CD4-positive, alpha-beta T cell treated with Interleukin-4 for 4 hours (primary cell): ENCODE results near the gene MYD88.
A peak's percentile ranks its signal among the peaks of the same experiment; 100 is the strongest.
"Not testable (repeated sequence)": the region's sequence is repeated elsewhere in the genome, so short reads cannot be mapped to it uniquely, and the experiment has no call there.

Experiments
- DNase-seq: peaks from one replicate; pipeline ENCODE4 v3.0.0-alpha.2; 2020

MYD88 gene

GRCh38 chr3:38127611-38128302 lies 10.7 kb upstream of the MYD88 start:
- no peak for DNase-seq

- no peak for DNase-seq
These were observed 10.2 kb upstream of the MYD88 start for GRCh38 chr3:38128303-38128655.

- no peak for DNase-seq
These were observed 9.4 kb upstream of the MYD88 start for GRCh38 chr3:38129058-38129457.

GRCh38 chr3:38130631-38131065 lies 7.8 kb upstream of the MYD88 start:
- no peak for DNase-seq

- peak; percentile 32 for DNase-seq
These were observed 6.7 kb upstream of the MYD88 start for GRCh38 chr3:38131621-38132369.

- no peak for DNase-seq
These were observed 5.3 kb upstream of the MYD88 start for GRCh38 chr3:38133209-38133556.

- no peak for DNase-seq
These were observed 4.7 kb upstream of the MYD88 start for GRCh38 chr3:38133557-38134405.

GRCh38 chr3:38134517-38135143 lies 3.8 kb upstream of the MYD88 start:
- DNase-seq: not testable (repeated sequence)

GRCh38 chr3:38135621-38136277 lies 2.7 kb upstream of the MYD88 start:
- peak; percentile 45 for DNase-seq

GRCh38 chr3:38136393-38136776 lies 2.1 kb upstream of the MYD88 start:
- no peak for DNase-seq

GRCh38 chr3:38136777-38137614 lies 1.5 kb upstream of the MYD88 start, which contains the start of gene ACAA1:
Gene ACAA1 (minus strand): TSS chr3:38137127. CDS start chr3:38137035, 92 bp downstream.
- DNase-seq: peak; percentile 97

GRCh38 chr3:38137615-38138348 lies 679 bp upstream of the MYD88 start:
- no peak for DNase-seq

- DNase-seq: no peak
These were observed 730 bp downstream of the MYD88 start for GRCh38 chr3:38139191-38139590.

GRCh38 chr3:38139652-38140051 lies 1.2 kb downstream of the MYD88 start:
- DNase-seq: no peak

- DNase-seq: no peak
These were observed 2.1 kb downstream of the MYD88 start for GRCh38 chr3:38140326-38141172.

GRCh38 chr3:38141173-38141951 lies 2.9 kb downstream of the MYD88 start:
- DNase-seq: no peak

GRCh38 chr3:38141952-38142273 lies 3.5 kb downstream of the MYD88 start:
- no peak for DNase-seq

- DNase-seq: no peak
These were observed 4.5 kb downstream of the MYD88 start for GRCh38 chr3:38142959-38143358.

GRCh38 chr3:38143511-38143910 lies 5.0 kb downstream of the MYD88 start:
- DNase-seq: no peak
